ENCODE measurements around the gene PGPEP1. TPM values are rescaled to one million over a fixed set of nuclear protein-coding genes. Genes with fewer than 3 reads are reported as not detected.

The PGPEP1 gene
- polyA plus RNA-seq, 3 donors: 10.3 to 25.1 (median 10.3) TPM

DNA sequence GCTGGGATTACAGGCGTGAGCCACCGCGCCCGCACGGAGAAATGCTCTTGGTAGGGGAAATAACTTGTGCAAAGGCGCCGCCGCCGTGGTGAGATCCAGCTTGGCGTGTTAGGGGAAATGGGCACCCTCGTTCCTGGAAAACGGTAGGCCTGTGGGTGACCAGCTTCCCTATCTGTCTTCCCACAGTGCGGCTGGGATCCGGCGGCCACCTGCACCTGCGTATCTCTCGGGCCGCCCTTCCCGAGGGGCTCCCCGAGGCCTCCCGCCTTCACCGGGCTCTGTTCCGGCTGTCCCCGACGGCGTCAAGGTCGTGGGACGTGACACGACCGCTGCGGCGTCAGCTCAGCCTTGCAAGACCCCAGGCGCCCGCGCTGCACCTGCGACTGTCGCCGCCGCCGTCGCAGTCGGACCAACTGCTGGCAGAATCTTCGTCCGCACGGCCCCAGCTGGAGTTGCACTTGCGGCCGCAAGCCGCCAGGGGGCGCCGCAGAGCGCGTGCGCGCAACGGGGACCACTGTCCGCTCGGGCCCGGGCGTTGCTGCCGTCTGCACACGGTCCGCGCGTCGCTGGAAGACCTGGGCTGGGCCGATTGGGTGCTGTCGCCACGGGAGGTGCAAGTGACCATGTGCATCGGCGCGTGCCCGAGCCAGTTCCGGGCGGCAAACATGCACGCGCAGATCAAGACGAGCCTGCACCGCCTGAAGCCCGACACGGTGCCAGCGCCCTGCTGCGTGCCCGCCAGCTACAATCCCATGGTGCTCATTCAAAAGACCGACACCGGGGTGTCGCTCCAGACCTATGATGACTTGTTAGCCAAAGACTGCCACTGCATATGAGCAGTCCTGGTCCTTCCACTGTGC lies 47.9 kb downstream of the PGPEP1 start:
- TF ChIP-seq, protein P1, sequence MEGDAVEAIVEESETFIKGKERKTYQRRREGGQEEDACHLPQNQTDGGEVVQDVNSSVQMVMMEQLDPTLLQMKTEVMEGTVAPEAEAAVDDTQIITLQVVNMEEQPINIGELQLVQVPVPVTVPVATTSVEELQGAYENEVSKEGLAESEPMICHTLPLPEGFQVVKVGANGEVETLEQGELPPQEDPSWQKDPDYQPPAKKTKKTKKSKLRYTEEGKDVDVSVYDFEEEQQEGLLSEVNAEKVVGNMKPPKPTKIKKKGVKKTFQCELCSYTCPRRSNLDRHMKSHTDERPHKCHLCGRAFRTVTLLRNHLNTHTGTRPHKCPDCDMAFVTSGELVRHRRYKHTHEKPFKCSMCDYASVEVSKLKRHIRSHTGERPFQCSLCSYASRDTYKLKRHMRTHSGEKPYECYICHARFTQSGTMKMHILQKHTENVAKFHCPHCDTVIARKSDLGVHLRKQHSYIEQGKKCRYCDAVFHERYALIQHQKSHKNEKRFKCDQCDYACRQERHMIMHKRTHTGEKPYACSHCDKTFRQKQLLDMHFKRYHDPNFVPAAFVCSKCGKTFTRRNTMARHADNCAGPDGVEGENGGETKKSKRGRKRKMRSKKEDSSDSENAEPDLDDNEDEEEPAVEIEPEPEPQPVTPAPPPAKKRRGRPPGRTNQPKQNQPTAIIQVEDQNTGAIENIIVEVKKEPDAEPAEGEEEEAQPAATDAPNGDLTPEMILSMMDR (IDR thresholded peaks at IDR 0.05): peak; percentile 100
- H3K4me2 ChIP-seq (replicated peaks; ENCODE audit: extremely low read depth, low read length, poor library complexity, severe bottlenecking): peak overlapping the region; percentile 77
- no peaks in the 10 kb centered on the region for H3K9me3 ChIP-seq (replicated peaks in 1 of 2; ENCODE audit: control insufficient read depth in 1 of 2, insufficient read depth in 1 of 2, low read length in 2 of 2)
- H3K4me1 Mint-ChIP-seq: peaks cover 68% of the 10 kb centered on the region
- H3K79me2 ChIP-seq (ENCODE audit: insufficient read depth, low read length): peaks cover 45% of the 10 kb centered on the region
- H3K4me3 Mint-ChIP-seq: peak overlapping the region; percentile 80 to 90
- peaks cover 40 to 54% of the 10 kb centered on the region in 2 donors for H3K36me3 Mint-ChIP-seq
- peak overlapping the region; percentile 67 for H3K9ac ChIP-seq (ENCODE audit: insufficient read depth, low read length, poor library complexity, severe bottlenecking)
- H3K36me3 ChIP-seq (replicated peaks in 1 of 2; ENCODE audit: control insufficient read depth in 1 of 2, insufficient read depth in 2 of 2, low read length in 2 of 2): peaks cover 29 to 39% of the 10 kb centered on the region in 2 donors
- peak overlapping the region; percentile 18 to 66 for H3K27ac ChIP-seq (ENCODE audit: low read depth in 1 of 2, low read length in 2 of 2)
- DNase-seq: peak; percentile 93 to 97 (median 96)
- peaks cover 66% of the 10 kb centered on the region for H4K20me1 ChIP-seq (ENCODE audit: insufficient read depth, low read length)
- peaks cover 65 to 78% of the 10 kb centered on the region in 2 donors for H3K4me1 ChIP-seq (ENCODE audit: control insufficient read depth in 1 of 2, insufficient read depth in 2 of 2, low read length in 2 of 2)
- H3K27me3 ChIP-seq (ENCODE audit: control insufficient read depth in 2 of 2, insufficient read depth in 2 of 2, low read length in 2 of 2): peaks cover 0 to 12% of the 10 kb centered on the region in 2 donors
- peak overlapping the region; percentile 63 for H2AFZ ChIP-seq (ENCODE audit: insufficient read depth, low read depth, low read length, poor library complexity, severe bottlenecking)
- peak overlapping the region; percentile 78 to 93 (median 90) for H3K27ac Mint-ChIP-seq
- H3K4me3 ChIP-seq (replicated peaks in 1 of 3; ENCODE audit: low read depth in 2 of 3, low read length in 3 of 3): peak overlapping the region; percentile 13 to 68 (median 36)
- under 1% methylated on average over 84 of the region's 86 CpGs for WGBS (ENCODE audit: insufficient coverage)
- intact Hi-C loops (cut with micrococcal nuclease): loop anchor here (2.0 to 5.0 kb wide), 4 partner anchors 14 to 41 kb away; no protein-coding TSS in a partner anchor
- H3K9me3 Mint-ChIP-seq: peaks cover 0 to 4% (median 2%) of the 10 kb centered on the region in 7 donors
- H3K27me3 Mint-ChIP-seq (ENCODE audit: low read depth in 3 of 3): peaks cover 3 to 35% (median 18%) of the 10 kb centered on the region in 3 donors

DNA sequence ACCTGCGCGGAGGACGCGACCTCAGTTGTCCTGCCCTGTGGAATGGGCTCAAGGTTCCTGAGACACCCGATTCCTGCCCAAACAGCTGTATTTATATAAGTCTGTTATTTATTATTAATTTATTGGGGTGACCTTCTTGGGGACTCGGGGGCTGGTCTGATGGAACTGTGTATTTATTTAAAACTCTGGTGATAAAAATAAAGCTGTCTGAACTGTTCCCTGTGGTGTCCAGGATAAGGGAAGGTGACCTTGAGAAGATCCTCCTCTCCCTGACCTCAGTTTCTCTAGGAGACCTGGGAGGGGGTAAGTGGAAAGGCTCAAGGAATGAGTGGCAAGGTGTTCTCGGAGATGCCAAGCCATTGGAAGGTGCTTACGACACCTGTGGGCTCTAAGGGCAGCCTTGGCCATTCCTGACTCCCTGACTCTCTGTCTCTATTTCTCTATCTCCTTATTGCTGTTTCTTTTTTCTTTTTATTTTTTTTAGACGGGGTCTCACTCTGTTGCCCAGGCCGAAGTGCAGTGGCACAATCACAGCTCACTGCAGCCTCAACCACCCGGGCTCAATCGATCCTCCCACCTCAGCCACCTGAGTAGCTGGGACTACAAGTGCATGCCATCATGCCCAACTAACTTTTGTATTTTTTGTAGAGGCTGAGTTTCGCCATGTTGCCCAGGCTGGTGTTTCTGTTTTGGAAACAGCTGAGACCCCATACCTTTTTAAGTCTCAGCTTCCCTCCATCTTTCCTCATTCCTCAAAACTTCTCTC lies 48.7 kb downstream of the PGPEP1 start:
- peaks cover 0 to 12% of the 10 kb centered on the region in 2 donors for H3K27me3 ChIP-seq (ENCODE audit: control insufficient read depth in 2 of 2, insufficient read depth in 2 of 2, low read length in 2 of 2)
- peaks cover 45 to 62% of the 10 kb centered on the region in 2 donors for H3K36me3 Mint-ChIP-seq
- H3K9me3 ChIP-seq (replicated peaks in 1 of 2; ENCODE audit: control insufficient read depth in 1 of 2, insufficient read depth in 1 of 2, low read length in 2 of 2): no peaks in the 10 kb centered on the region
- H3K4me1 ChIP-seq (ENCODE audit: control insufficient read depth in 1 of 2, insufficient read depth in 2 of 2, low read length in 2 of 2): peaks cover 68 to 86% of the 10 kb centered on the region in 2 donors
- peak overlapping the region; percentile 35 to 80 for H3K4me3 Mint-ChIP-seq
- H2AFZ ChIP-seq (ENCODE audit: insufficient read depth, low read depth, low read length, poor library complexity, severe bottlenecking): no peak overlapping the region
- peaks cover 29 to 39% of the 10 kb centered on the region in 2 donors for H3K36me3 ChIP-seq (replicated peaks in 1 of 2; ENCODE audit: control insufficient read depth in 1 of 2, insufficient read depth in 2 of 2, low read length in 2 of 2)
- peaks cover 53% of the 10 kb centered on the region for H3K79me2 ChIP-seq (ENCODE audit: insufficient read depth, low read length)
- peak overlapping the region; percentile 73 to 93 (median 90) for H3K27ac Mint-ChIP-seq
- intact Hi-C loops (cut with micrococcal nuclease): loop anchor here (2.0 to 5.0 kb wide), 4 partner anchors 14 to 42 kb away; no protein-coding TSS in a partner anchor
- DNase-seq: no peak
- peaks cover 66% of the 10 kb centered on the region for H4K20me1 ChIP-seq (ENCODE audit: insufficient read depth, low read length)
- H3K4me2 ChIP-seq (replicated peaks; ENCODE audit: extremely low read depth, low read length, poor library complexity, severe bottlenecking): peak overlapping the region; percentile 77
- peaks cover 75% of the 10 kb centered on the region for H3K4me1 Mint-ChIP-seq
- H3K27me3 Mint-ChIP-seq (ENCODE audit: low read depth in 3 of 3): peaks cover 3 to 34% (median 18%) of the 10 kb centered on the region in 3 donors
- H3K9me3 Mint-ChIP-seq: peaks cover 0 to 4% (median 3%) of the 10 kb centered on the region in 7 donors
- no peak overlapping the region for H3K9ac ChIP-seq (ENCODE audit: insufficient read depth, low read length, poor library complexity, severe bottlenecking)
- TF ChIP-seq, protein P1 (IDR thresholded peaks at IDR 0.05): no peak
- H3K27ac ChIP-seq (ENCODE audit: low read depth in 1 of 2, low read length in 2 of 2): peak overlapping the region; percentile 18 to 66
- 100% methylated on average over 2 of the region's 13 CpGs for WGBS (ENCODE audit: insufficient coverage)
- H3K4me3 ChIP-seq (replicated peaks in 1 of 3; ENCODE audit: low read depth in 2 of 3, low read length in 3 of 3): peak overlapping the region in 1 of 3 experiments; percentile 68

All from CD14-positive monocyte (primary cell).